PFSK-1 (cell line): ENCODE data around the gene FEV.

Source experiments
- FOXP2 ChIP-seq: optimal IDR thresholded peaks from 2 replicates; pipeline ENCODE3; 2011; ENCODE audit warnings: borderline replicate concordance, control low read depth, inconsistent platforms; ENCODE audit not compliant: insufficient read depth; ENCODE audit errors: extremely low read length, extremely low read depth
- POLR2AphosphoS5 ChIP-seq: IDR thresholded peaks from 2 replicates; pipeline ENCODE4 v1.6.1; 2012; ENCODE audit warnings: low read depth, mild to moderate bottlenecking, control low read depth, low read length, moderate library complexity
- SIN3A ChIP-seq: IDR thresholded peaks from 2 replicates; pipeline ENCODE4 v1.6.1; 2012; ENCODE audit warnings: mild to moderate bottlenecking, low read length, moderate library complexity, borderline replicate concordance; ENCODE audit not compliant: insufficient read depth
- TAF1 ChIP-seq: IDR thresholded peaks from 2 replicates; pipeline ENCODE4 v1.6.1; 2012; ENCODE audit warnings: low read length, control low read depth, borderline replicate concordance; ENCODE audit not compliant: insufficient read depth
- TF ChIP-seq, protein P1 (sequence below), 2 experiments: IDR thresholded peaks; 2 replicates each; pipeline versions ENCODE4 v1.6.1 to v1.8.0; 2011 to 2012; ENCODE audit warnings: low read depth in 2 of 2, low read length in 2 of 2, control low read depth in 1 of 2, inconsistent platforms in 1 of 2, mild to moderate bottlenecking in 1 of 2, moderate library complexity in 1 of 2; ENCODE audit not compliant: insufficient read depth in 1 of 2

Gene FEV

DNA sequence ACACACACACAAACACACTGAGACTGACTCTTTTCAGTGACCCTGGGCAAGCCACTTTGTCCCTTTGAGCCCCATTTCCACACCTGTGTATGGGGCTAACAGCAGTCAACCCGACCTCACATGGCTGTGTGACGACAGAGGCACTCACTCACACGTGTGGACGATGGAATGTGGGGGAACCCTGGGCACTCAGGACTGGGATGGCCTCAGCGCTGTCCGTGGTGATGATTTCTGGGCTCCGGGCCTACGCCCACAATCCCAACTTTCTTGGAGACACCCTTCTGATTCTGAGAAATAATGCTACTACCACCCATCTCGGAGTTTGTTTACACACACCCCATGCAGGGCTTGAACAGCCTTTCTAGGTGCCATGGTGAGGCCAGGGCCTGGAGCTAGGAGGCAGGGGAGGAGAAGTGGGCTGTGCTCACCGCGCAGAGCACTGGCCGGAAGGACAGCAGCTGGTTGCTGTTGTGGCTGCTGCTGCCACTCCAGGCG lies 6.7 kb upstream of the FEV start:
- TF ChIP-seq, protein P1, sequence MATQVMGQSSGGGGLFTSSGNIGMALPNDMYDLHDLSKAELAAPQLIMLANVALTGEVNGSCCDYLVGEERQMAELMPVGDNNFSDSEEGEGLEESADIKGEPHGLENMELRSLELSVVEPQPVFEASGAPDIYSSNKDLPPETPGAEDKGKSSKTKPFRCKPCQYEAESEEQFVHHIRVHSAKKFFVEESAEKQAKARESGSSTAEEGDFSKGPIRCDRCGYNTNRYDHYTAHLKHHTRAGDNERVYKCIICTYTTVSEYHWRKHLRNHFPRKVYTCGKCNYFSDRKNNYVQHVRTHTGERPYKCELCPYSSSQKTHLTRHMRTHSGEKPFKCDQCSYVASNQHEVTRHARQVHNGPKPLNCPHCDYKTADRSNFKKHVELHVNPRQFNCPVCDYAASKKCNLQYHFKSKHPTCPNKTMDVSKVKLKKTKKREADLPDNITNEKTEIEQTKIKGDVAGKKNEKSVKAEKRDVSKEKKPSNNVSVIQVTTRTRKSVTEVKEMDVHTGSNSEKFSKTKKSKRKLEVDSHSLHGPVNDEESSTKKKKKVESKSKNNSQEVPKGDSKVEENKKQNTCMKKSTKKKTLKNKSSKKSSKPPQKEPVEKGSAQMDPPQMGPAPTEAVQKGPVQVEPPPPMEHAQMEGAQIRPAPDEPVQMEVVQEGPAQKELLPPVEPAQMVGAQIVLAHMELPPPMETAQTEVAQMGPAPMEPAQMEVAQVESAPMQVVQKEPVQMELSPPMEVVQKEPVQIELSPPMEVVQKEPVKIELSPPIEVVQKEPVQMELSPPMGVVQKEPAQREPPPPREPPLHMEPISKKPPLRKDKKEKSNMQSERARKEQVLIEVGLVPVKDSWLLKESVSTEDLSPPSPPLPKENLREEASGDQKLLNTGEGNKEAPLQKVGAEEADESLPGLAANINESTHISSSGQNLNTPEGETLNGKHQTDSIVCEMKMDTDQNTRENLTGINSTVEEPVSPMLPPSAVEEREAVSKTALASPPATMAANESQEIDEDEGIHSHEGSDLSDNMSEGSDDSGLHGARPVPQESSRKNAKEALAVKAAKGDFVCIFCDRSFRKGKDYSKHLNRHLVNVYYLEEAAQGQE (IDR thresholded peaks at IDR 0.05; ENCODE audit: insufficient read depth in 1 of 2, low read depth in 2 of 2, low read length in 2 of 2): peak; percentile 82 to 90
- TF ChIP-seq FOXP2 (no peak), SIN3A (no peak)

DNA sequence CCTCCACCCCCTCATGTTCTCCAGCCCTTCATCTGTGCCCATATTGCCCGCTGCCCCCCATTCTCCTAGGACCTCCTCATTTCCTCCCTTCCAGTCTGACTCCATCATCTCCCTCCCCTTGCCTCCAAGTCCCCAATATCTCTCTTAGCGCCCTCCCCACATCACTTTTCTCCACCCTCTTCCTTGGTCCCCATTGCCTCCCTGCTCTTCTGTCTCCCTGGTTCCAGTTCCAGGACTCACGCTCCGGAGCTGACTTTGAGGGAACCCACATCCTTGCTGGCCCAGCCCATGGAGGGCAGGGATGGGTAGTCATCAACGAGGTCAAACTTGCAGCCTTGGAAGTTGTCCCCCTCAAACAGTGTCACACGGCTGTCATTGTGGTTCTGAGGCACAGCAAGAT lies 5.6 kb upstream of the FEV start:
- TF ChIP-seq TAF1: no peak
- TF ChIP-seq, protein P1 (IDR thresholded peaks at IDR 0.05; ENCODE audit: insufficient read depth in 1 of 2, low read depth in 2 of 2, low read length in 2 of 2): no peak
- TF ChIP-seq SIN3A: no peak
- no peak for TF ChIP-seq FOXP2
- no peak for TF ChIP-seq POLR2AphosphoS5

DNA sequence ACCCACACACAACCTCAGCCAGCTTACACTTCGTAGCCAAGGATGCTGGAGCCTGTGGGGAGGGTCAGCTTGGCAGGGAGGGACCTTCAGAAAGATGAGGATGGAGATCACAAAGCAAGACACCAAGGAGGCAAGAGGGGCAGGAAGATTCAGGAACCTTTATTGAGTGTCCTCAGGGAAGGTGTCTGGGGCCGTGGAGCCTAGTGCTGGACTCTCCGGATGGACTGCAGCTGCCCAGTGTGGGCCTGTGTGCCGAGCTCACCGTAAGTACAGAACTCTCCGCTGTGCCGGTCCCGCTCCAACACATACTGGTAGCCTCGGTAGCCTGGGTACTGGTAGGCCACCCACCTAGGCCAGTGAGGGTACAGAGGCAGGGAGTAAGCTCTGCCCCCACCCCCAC lies 5.1 kb upstream of the FEV start:
- TF ChIP-seq TAF1 (no peak), POLR2AphosphoS5 (no peak), SIN3A (no peak), FOXP2 (no peak)
- TF ChIP-seq, protein P1 (IDR thresholded peaks at IDR 0.05; ENCODE audit: insufficient read depth in 1 of 2, low read depth in 2 of 2, low read length in 2 of 2): no peak

DNA sequence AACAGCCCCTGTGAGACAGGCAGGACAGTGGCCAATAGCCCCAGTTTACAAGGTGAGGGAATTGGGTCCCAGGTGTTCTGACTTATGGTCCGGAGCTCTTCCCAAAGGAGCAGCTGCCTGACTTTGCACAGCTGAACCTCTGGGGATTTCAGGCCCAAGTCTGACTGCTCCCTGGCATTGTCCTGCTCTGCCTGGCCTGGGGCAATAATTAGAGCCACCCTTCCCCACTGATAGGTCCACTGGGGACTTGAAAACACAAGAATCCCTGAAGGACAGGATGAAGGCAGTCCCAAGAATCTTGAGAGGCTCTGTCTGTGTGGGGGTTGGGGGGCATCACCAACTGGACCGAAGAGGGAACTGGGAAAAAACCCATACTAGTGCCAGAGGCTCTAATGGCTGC lies 3.7 kb upstream of the FEV start:
- TF ChIP-seq, protein P1 (IDR thresholded peaks at IDR 0.05; ENCODE audit: insufficient read depth in 1 of 2, low read depth in 2 of 2, low read length in 2 of 2): no peak
- TF ChIP-seq FOXP2 (no peak), TAF1 (no peak), POLR2AphosphoS5 (no peak), SIN3A (no peak)

DNA sequence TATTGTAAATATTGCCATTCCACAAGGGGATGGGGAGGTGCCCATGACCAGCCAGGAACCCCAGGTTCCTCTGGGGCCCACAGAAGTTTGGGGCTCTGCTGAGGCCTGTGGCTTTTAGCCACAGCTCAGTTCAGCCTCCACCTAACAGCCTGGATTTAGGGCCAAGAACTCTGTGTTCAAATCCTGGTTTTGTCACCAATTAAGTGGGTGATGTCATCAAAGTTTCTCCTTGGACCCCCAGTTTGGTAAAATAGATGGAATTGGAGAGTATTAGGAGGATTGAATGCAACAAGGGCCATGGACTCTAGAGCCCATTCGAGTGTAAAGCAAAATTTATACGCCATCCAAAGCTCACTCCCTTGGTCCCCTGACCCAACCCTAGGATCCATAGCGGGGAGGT lies 3.2 kb upstream of the FEV start:
- TF ChIP-seq POLR2AphosphoS5 (no peak), FOXP2 (no peak), SIN3A (no peak)
